Cardiac muscle cell (in vitro differentiated cells and primary cell): ENCODE results near the gene ATL1. TPM values are rescaled to one million over a fixed set of nuclear protein-coding genes. Genes with fewer than 3 reads are reported as not detected.
"Not testable (repeated sequence)": the region's sequence is repeated elsewhere in the genome, so short reads cannot be mapped to it uniquely, and the experiment has no call there.

ENCODE experiments used
- DNase-seq, 2 donors: peaks; one replicate each; pipeline versions ENCODE4 v3.0.0 to v3.0.0-alpha.2; 2010 to 2017; ENCODE audit warnings: low read depth in 1 of 2, low spot score in 1 of 2
- H3K27ac ChIP-seq: fragments of 200-600 bp; sonication (generic); 2 replicates; pipeline ENCODE4 v1.5.1; 2016
- H3K27me3 ChIP-seq: fragments of 200-600 bp; sonication (generic); 2 replicates; pipeline ENCODE4 v1.6.0; 2016; ENCODE audit warnings: control low read depth
- H3K36me3 ChIP-seq: fragments of 200-600 bp; sonication (generic); 2 replicates; pipeline ENCODE4 v1.5.1; 2016; ENCODE audit warnings: control low read depth
- H3K4me1 ChIP-seq: fragments of 200-600 bp; sonication (generic); 2 replicates; pipeline ENCODE4 v1.8.1; 2017; ENCODE audit warnings: low read depth, mild to moderate bottlenecking, mixed run types
- H3K4me3 ChIP-seq: fragments of 200-600 bp; sonication (generic); 2 replicates; pipeline ENCODE4 v1.5.1; 2016; ENCODE audit warnings: mild to moderate bottlenecking
- H3K9me3 ChIP-seq: fragments of 200-600 bp; sonication (generic); 2 replicates; pipeline ENCODE4 v1.5.1; 2017; ENCODE audit warnings: low read depth, mild to moderate bottlenecking, control low read depth
- polyA plus RNA-seq: library from polyadenylated mRNA; unstranded; fragments of >200 nt; fragmentation: Nextera tagmentation; extraction: Ambion mirVana; gene quantifications from 2 replicates; pipeline ENCODE4 v1.2.1, GENCODE V29; 2016
- total RNA-seq: library from RNA; depleted of rRNA; stranded (reverse); fragments of >200 nt; gene quantifications from 2 replicates; pipeline ENCODE4 v1.2.3, GENCODE V29; 2016
- TF ChIP-seq, protein P1 (sequence below): IDR thresholded peaks from 2 replicates; pipeline ENCODE4 v1.5.1; 2012; ENCODE audit warnings: low read depth, mild to moderate bottlenecking, low read length

ATL1 gene
- total and polyA plus RNA-seq, 2 experiments from 2014 or later: 0.39 to 3.3 TPM

GRCh38 chr14:50659327-50659974 is 99.5 kb downstream of the ATL1 start:
- Histone ChIP-seq H3K27ac (no peak overlapping the region), H3K36me3 (peaks cover 3% of the 10 kb centered on the region), H3K27me3 (no peaks in the 10 kb centered on the region), H3K9me3 (no peaks in the 10 kb centered on the region), H3K4me3 (no peak overlapping the region), H3K4me1 (peaks cover 8% of the 10 kb centered on the region)
- DNase-seq: no peak
- TF ChIP-seq, protein P1, sequence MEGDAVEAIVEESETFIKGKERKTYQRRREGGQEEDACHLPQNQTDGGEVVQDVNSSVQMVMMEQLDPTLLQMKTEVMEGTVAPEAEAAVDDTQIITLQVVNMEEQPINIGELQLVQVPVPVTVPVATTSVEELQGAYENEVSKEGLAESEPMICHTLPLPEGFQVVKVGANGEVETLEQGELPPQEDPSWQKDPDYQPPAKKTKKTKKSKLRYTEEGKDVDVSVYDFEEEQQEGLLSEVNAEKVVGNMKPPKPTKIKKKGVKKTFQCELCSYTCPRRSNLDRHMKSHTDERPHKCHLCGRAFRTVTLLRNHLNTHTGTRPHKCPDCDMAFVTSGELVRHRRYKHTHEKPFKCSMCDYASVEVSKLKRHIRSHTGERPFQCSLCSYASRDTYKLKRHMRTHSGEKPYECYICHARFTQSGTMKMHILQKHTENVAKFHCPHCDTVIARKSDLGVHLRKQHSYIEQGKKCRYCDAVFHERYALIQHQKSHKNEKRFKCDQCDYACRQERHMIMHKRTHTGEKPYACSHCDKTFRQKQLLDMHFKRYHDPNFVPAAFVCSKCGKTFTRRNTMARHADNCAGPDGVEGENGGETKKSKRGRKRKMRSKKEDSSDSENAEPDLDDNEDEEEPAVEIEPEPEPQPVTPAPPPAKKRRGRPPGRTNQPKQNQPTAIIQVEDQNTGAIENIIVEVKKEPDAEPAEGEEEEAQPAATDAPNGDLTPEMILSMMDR: no peak

- not testable (repeated sequence) for H3K27ac ChIP-seq, H3K9me3 ChIP-seq
Observed at GRCh38 chr14:50664579-50664978, 104.6 kb downstream of the ATL1 start.

GRCh38 chr14:50665300-50665699 is 105.4 kb downstream of the ATL1 start:
- H3K27me3 ChIP-seq, H3K36me3 ChIP-seq, H3K9me3 ChIP-seq, H3K4me3 ChIP-seq, DNase-seq, H3K27ac ChIP-seq: not testable (repeated sequence)
- peaks cover 13% of the 10 kb centered on the region for H3K4me1 ChIP-seq

More at GRCh38 chr14:50664579-50664978, 104.6 kb downstream of the ATL1 start:
- H3K4me1 ChIP-seq: peaks cover 13% of the 10 kb centered on the region
- DNase-seq, H3K36me3 ChIP-seq, H3K4me3 ChIP-seq, H3K27me3 ChIP-seq: not testable (repeated sequence)

- H3K9me3 ChIP-seq: no peaks in the 10 kb centered on the region
- peak overlapping the region; percentile 87 for H3K4me3 ChIP-seq
- TF ChIP-seq, protein P1: no peak
- H3K36me3 ChIP-seq: no peaks in the 10 kb centered on the region
- H3K27me3 ChIP-seq: no peaks in the 10 kb centered on the region
- peaks cover 13% of the 10 kb centered on the region for H3K4me1 ChIP-seq
- peak; percentile 59 to 80 for DNase-seq
- H3K27ac ChIP-seq: peak overlapping the region; percentile 97
Observed at GRCh38 chr14:50666772-50667683, 107.1 kb downstream of the ATL1 start.

DNA sequence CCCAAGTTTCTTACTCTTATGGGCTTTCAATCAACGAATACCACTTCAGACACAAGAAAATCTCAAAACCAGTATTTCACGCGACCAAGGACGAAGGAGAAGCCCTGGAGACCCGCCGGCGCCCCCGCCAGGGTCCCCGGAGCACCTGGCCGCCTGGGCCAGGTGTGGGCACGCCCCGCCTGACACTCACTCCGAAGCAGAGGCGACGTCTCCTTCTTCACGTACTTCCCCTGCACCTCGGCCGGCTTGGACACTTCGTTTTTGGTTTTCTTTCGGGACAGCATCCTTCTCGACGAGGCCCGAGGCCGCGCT is 107.7 kb downstream of the ATL1 start:
- Histone ChIP-seq H3K36me3 (no peaks in the 10 kb centered on the region), H3K9me3 (no peaks in the 10 kb centered on the region), H3K4me3 (peak overlapping the region; percentile 87), H3K4me1 (peaks cover 13% of the 10 kb centered on the region), H3K27me3 (no peaks in the 10 kb centered on the region), H3K27ac (peak overlapping the region; percentile 97)
- no peak for DNase-seq
- TF ChIP-seq, protein P1: no peak

DNA sequence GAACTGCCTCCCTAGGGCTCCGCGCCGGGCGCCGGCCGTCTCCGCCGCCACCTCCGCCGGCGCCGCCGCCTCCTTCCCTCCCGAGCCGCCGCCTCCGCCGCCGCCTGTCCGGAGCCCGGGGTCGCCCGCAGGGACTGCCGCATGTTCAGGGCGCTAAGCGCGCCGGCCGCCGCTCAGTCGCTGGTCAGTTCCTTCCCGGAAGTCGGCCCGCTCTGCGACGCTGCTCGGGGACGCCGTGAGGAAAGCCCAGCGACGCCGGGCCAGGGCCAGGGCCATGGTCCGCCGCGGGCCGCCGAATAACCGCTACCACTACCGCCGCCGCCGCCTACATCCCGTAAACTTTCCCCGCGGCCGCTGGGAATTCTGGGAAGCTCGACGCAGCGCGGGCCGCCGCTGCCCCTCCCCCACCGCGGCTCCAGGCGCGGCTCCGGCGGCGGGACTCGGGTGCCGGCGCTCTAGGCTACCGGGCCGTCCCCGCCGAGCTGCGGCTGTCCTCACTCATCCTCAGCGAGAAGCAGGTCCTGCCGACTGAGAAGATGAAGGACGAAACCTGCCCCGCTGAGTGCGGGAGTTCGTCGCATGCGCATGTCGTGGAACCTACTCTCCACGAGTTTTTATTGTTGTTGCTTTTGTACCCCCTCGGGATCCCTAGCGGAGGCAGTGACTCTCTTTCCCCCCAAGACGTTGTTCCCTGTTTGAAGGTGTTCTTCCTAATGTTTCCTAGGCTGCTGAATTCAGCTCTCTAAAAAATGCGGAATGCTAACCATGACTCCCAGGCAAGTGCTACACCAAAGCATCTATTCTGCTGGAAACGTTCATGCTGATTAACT is 108.3 kb downstream of the ATL1 start, which contains the start of gene SAV1:
SAV1 (minus strand) TSS at position 311 of the 830 bp plus-strand sequence. CDS start 339 bp downstream, outside the sequence.
- H3K4me1 ChIP-seq: peaks cover 13% of the 10 kb centered on the region
- H3K27ac ChIP-seq: peak within 1 kb of the TSS; percentile 97
- H3K4me3 ChIP-seq: peak within 1 kb of the TSS; percentile 87
- TF ChIP-seq, protein P1: no peak
- no peaks in the 10 kb centered on the region for H3K27me3 ChIP-seq
- no peaks in the 10 kb centered on the region for H3K9me3 ChIP-seq
- H3K36me3 ChIP-seq: no peaks in the 10 kb centered on the region
- peak; percentile 84 to 93 for DNase-seq
